Heart left ventricle (tissue), 13 donors: ENCODE results near the gene CYP2E1.

Source experiments
- POLR2A ChIP-seq, 2 donors: fragments of 450-650 bp; IDR thresholded peaks; one replicate each; pipeline ENCODE4 v1.6.1; 2017; ENCODE audit warnings: antibody characterized with exemption in 2 of 2, mild to moderate bottlenecking in 2 of 2, moderate library complexity in 2 of 2
- TF ChIP-seq, protein P1 (sequence below), 12 donors: fragments of 200-600 bp; sonication (generic) in 4 of 12; IDR thresholded peaks; one replicate each; pipeline versions ENCODE4 v1.5.0 to v1.8.0; 2018 to 2022; ENCODE audit warnings: antibody characterized with exemption in 12 of 12, mild to moderate bottlenecking in 5 of 12
- donor health status: ischemic (EF 13 %, LVEDD 7.1; RV severe dilation, severe dysfunction).
- donor health status: DM: no; HTN: yes; CAD: no.
- donor health status: DM: no; HTN: no; CAD: no.
- donor health status: ischemic (EF 25% LVEDD 6.9; RV normal size, moderate dysfunction).
- donor health status: ischemic (EF 25% LVEDD 5.7; RV mildly dilated, moderate dysfunction).
- donor health status: ischemic (EF 35%, LVEDD 5.7; RV mildly dilated, moderate dysfunction).
- donor health status: nonischemic (EF 11% LVEDD 7.7; RV severe dilation, severe dysfunction).
- donor health status: DM: yes; HTN: yes; CAD: no.
- donor health status: PGD.
- donor health status: ischemic (EF 29% LVEDD 5.4; RV normal size, mild dysfunction).
- donor health status: nonischemic (EF 23%, LVEDD 6.1; RV moderate dilation, normal function).

DNA sequence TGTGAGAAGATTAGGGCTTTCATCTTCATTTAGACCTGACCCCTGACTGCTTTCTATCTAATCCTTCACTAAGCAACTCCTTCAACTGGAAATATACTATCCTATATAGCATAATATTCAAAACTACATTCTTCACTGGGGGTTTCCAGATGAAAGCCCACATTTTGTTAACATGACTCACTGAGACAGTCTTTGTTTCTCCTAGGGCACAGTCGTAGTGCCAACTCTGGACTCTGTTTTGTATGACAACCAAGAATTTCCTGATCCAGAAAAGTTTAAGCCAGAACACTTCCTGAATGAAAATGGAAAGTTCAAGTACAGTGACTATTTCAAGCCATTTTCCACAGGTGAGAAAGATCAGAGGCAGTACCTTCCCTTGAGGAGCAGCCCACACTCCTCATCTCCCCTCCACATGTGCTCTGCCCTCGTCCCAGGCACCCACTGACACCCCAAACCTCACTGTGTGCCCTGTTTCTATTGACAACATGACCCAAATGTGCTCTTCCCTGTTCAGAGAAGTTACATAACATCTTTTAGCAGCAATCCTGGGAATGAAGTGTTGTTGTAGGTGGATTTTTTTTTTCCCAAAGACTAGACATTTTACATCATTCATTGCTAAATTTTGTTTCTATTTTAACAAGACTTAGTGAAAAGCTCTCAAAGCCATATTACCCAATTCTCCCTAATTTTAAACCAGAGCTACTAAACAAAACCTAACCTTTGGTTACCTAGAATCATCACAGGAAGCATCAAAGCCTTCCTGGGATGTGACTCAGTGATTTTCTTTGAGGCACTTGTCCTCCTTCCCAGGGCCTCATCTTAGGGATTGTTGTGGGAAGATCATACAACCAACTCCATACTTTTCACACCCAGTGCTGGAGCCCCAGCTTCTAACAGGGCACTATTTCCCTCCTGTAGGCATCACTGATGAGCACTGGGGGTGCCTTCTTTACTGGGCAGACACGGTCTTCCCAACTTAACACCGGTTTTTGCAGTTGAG is 10.7 kb downstream of the CYP2E1 start:
- TF ChIP-seq, protein P1, sequence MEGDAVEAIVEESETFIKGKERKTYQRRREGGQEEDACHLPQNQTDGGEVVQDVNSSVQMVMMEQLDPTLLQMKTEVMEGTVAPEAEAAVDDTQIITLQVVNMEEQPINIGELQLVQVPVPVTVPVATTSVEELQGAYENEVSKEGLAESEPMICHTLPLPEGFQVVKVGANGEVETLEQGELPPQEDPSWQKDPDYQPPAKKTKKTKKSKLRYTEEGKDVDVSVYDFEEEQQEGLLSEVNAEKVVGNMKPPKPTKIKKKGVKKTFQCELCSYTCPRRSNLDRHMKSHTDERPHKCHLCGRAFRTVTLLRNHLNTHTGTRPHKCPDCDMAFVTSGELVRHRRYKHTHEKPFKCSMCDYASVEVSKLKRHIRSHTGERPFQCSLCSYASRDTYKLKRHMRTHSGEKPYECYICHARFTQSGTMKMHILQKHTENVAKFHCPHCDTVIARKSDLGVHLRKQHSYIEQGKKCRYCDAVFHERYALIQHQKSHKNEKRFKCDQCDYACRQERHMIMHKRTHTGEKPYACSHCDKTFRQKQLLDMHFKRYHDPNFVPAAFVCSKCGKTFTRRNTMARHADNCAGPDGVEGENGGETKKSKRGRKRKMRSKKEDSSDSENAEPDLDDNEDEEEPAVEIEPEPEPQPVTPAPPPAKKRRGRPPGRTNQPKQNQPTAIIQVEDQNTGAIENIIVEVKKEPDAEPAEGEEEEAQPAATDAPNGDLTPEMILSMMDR (IDR thresholded peaks at IDR 0.05): no peak
- no peak for TF ChIP-seq POLR2A (IDR thresholded peaks at IDR 0.05)
